ENCODE results near the gene OTOGL.

Gene OTOGL

GRCh38 chr12:80184926-80185325 lies 85.6 kb downstream of the OTOGL start:
- H3K27ac Mint-ChIP-seq = no peak overlapping the region
- H3K27me3 Mint-ChIP-seq = peaks cover 3% of the 10 kb centered on the region
- no peaks in the 10 kb centered on the region for H3K36me3 Mint-ChIP-seq
- H3K9me3 Mint-ChIP-seq = no peaks in the 10 kb centered on the region
- DNase-seq (ENCODE audit: low spot score in 2 of 2) = no peak
- no peaks in the 10 kb centered on the region for H3K4me1 Mint-ChIP-seq
- H3K4me3 Mint-ChIP-seq = no peak overlapping the region
- no peak for ATAC-seq (ENCODE audit: low read depth)

GRCh38 chr12:80186727-80187217 lies 87.4 kb downstream of the OTOGL start:
- Mint-ChIP-seq H3K27ac (no peak overlapping the region), H3K9me3 (no peaks in the 10 kb centered on the region), H3K27me3 (peaks cover 5% of the 10 kb centered on the region), H3K4me1 (no peaks in the 10 kb centered on the region), H3K4me3 (no peak overlapping the region), H3K36me3 (no peaks in the 10 kb centered on the region)
- DNase-seq (ENCODE audit: low spot score in 2 of 2) (peak in 1 of 2 donors; percentile 9), ATAC-seq (ENCODE audit: low read depth) (no peak)

GRCh38 chr12:80187660-80188090 lies 88.3 kb downstream of the OTOGL start:
- H3K9me3 Mint-ChIP-seq = no peaks in the 10 kb centered on the region
- no peak overlapping the region for H3K4me3 Mint-ChIP-seq
- no peaks in the 10 kb centered on the region for H3K4me1 Mint-ChIP-seq
- H3K36me3 Mint-ChIP-seq = no peaks in the 10 kb centered on the region
- peaks cover 5% of the 10 kb centered on the region for H3K27me3 Mint-ChIP-seq
- H3K27ac Mint-ChIP-seq = no peak overlapping the region
- DNase-seq (ENCODE audit: low spot score in 2 of 2) = no peak
- no peak for ATAC-seq (ENCODE audit: low read depth)

DNA sequence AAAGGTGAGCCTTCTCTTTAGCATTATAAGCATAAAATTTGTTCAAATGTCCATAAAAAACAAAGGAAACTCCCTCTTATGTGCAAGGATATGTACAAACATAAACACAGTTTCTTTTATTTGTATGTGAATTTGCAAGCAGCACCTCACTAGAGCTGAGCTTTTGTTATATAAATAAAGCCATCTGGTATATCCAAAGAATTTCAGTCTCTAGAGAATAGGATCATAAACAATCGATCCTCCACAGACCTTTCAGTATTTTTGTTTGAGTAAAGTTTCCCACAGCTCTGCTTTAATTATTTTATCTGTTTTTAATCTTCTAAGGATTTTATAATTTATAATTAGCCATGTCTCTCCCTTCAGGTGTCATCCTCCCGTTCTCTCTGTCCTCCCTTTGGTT lies 89.2 kb downstream of the OTOGL start:
- Mint-ChIP-seq H3K9me3 (no peaks in the 10 kb centered on the region), H3K4me3 (no peak overlapping the region), H3K36me3 (no peaks in the 10 kb centered on the region), H3K4me1 (no peaks in the 10 kb centered on the region), H3K27me3 (peaks cover 5% of the 10 kb centered on the region), H3K27ac (no peak overlapping the region)
- no peak for ATAC-seq (ENCODE audit: low read depth)
- DNase-seq (ENCODE audit: low spot score in 2 of 2) = no peak

- no peaks in the 10 kb centered on the region for H3K9me3 Mint-ChIP-seq
- no peak for DNase-seq (ENCODE audit: low spot score in 2 of 2)
- no peak for ATAC-seq (ENCODE audit: low read depth)
Observed at GRCh38 chr12:80189241-80189640, 89.9 kb downstream of the OTOGL start.

GRCh38 chr12:80190001-80190400 lies 90.7 kb downstream of the OTOGL start:
- DNase-seq (ENCODE audit: low spot score in 2 of 2) (no peak), ATAC-seq (ENCODE audit: low read depth) (no peak)
- Mint-ChIP-seq H3K4me3 (no peak overlapping the region), H3K27me3 (peaks cover 5% of the 10 kb centered on the region), H3K36me3 (no peaks in the 10 kb centered on the region), H3K4me1 (no peaks in the 10 kb centered on the region), H3K27ac (no peak overlapping the region), H3K9me3 (no peaks in the 10 kb centered on the region)

More at GRCh38 chr12:80189241-80189640, 89.9 kb downstream of the OTOGL start:
- H3K4me1 Mint-ChIP-seq = no peaks in the 10 kb centered on the region
- H3K27me3 Mint-ChIP-seq = peaks cover 5% of the 10 kb centered on the region
- H3K4me3 Mint-ChIP-seq = no peak overlapping the region
- no peak overlapping the region for H3K27ac Mint-ChIP-seq
- no peaks in the 10 kb centered on the region for H3K36me3 Mint-ChIP-seq

DNA sequence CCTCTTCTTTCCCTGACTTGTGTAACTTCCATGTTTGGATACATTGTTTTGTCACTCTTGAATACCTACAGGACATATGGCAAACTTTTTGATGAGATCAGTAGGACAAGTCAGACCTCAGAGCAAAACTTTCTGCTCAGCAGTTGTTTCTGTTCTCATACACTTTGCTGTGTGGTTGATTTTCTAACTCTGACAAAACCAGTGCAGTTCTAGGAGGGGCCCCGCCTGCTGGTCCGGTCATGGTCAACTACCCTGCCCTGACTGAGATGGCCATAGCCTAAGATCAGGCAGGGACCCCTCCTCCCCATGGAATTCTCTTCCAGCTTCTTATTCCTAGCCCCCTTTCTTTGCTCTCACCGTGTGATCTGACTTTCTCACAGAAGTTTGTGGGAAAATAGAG lies 92.8 kb downstream of the OTOGL start:
- peaks cover 5% of the 10 kb centered on the region for H3K27me3 Mint-ChIP-seq
- no peak for DNase-seq (ENCODE audit: low spot score in 2 of 2)
- no peak overlapping the region for H3K27ac Mint-ChIP-seq
- no peak for ATAC-seq (ENCODE audit: low read depth)
- no peaks in the 10 kb centered on the region for H3K36me3 Mint-ChIP-seq
- no peak overlapping the region for H3K4me3 Mint-ChIP-seq
- no peaks in the 10 kb centered on the region for H3K9me3 Mint-ChIP-seq
- no peaks in the 10 kb centered on the region for H3K4me1 Mint-ChIP-seq

DNA sequence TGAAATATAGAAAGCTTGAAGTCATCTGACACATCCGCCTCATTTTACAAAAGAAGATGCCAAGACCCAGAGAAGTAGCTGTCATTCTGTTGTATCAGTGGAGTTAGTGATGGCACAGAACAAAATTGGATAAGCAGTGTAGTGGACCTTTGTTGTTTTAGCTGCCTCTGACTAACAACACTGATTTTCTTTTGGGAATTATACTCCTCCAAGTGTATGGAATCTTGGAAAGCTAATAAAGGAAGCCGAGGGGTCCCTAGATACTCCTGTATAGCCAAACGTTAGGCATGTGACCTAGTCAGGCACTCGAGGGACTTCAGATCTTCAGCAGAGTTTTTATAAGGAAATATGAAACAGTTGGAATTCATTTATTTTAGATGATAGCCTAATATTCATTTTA lies 94.5 kb downstream of the OTOGL start:
- H3K27me3 Mint-ChIP-seq = peaks cover 3% of the 10 kb centered on the region
- no peaks in the 10 kb centered on the region for H3K9me3 Mint-ChIP-seq
- no peaks in the 10 kb centered on the region for H3K4me1 Mint-ChIP-seq
- H3K4me3 Mint-ChIP-seq = no peak overlapping the region
- no peak for DNase-seq (ENCODE audit: low spot score in 2 of 2)
- ATAC-seq (ENCODE audit: low read depth) = no peak
- H3K27ac Mint-ChIP-seq = no peak overlapping the region
- H3K36me3 Mint-ChIP-seq = no peaks in the 10 kb centered on the region

DNA sequence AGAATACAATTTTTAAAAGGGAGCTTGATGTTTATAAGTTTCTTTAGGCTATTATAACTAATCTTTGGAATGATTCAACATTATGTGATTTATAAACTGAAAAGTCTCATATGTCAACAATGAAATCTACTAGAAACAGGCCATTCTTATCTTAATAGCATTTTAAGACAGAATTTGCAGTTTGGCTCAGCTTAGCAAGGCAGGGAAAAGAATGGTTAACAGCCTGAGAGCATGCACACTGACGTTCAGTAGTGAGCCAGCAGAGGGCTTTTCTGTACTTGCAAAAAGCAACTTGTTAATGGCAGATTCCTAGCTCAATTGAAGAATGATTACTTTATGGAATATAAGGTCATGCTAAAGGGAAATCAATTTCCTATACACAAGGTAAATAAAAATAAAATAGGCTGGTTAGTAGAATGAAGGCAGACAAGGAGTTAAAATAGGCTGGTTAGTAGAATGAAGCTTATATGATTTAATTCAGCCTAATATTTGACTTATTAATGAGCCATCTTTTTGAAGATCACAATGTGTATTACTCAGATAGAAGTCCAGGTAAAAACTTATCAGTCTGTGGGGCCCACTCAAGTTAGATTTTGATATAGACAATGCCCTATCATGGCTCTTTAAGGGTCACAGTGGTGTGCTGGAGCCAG lies 95.9 kb downstream of the OTOGL start:
- DNase-seq (ENCODE audit: low spot score in 2 of 2) = no peak
- Mint-ChIP-seq H3K27ac (no peak overlapping the region), H3K9me3 (no peaks in the 10 kb centered on the region), H3K4me1 (no peaks in the 10 kb centered on the region), H3K4me3 (no peak overlapping the region), H3K27me3 (peaks cover 3% of the 10 kb centered on the region), H3K36me3 (no peaks in the 10 kb centered on the region)
- no peak for ATAC-seq (ENCODE audit: low read depth)

GRCh38 chr12:80195737-80196136 lies 96.4 kb downstream of the OTOGL start:
- no peaks in the 10 kb centered on the region for H3K9me3 Mint-ChIP-seq
- no peak for DNase-seq (ENCODE audit: low spot score in 2 of 2)
- H3K27ac Mint-ChIP-seq = no peak overlapping the region
- ATAC-seq (ENCODE audit: low read depth) = no peak
- H3K4me1 Mint-ChIP-seq = no peaks in the 10 kb centered on the region
- H3K36me3 Mint-ChIP-seq = no peaks in the 10 kb centered on the region
- H3K27me3 Mint-ChIP-seq = peaks cover 3% of the 10 kb centered on the region
- H3K4me3 Mint-ChIP-seq = no peak overlapping the region

- Mint-ChIP-seq H3K36me3 (no peaks in the 10 kb centered on the region), H3K9me3 (no peaks in the 10 kb centered on the region), H3K4me3 (no peak overlapping the region), H3K27me3 (peaks cover 2% of the 10 kb centered on the region), H3K27ac (no peak overlapping the region), H3K4me1 (no peaks in the 10 kb centered on the region)
- ATAC-seq (ENCODE audit: low read depth) (no peak), DNase-seq (ENCODE audit: low spot score in 2 of 2) (no peak)
Observed at GRCh38 chr12:80196419-80196818, 97.1 kb downstream of the OTOGL start.

DNA sequence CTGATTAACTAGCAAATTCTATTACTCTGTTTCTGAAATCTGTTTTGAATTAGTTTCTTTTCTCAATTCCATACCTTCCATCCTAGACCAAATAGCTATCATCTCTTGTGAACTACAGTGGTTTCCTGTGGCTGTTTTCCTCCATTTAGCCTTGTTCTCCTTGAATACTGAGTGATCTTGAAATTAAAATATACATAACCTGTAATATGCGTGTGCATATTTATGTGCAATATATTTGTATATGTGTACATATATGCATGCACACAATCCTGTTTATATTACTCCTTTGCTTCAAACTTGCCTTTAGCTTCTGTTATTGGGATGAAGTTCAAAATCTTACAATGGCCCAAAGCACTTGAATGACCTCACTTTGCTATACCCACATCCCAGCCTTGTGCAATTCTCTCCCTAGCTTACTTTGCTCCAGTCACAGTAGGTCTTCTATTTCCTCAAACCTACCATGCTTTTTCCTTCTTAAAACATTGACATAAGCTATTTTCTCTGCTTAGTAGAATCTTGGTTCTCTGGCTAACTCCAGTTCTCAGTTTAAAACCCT lies 99.5 kb downstream of the OTOGL start:
- DNase-seq (ENCODE audit: low spot score in 2 of 2) = no peak
- Mint-ChIP-seq H3K4me1 (no peaks in the 10 kb centered on the region), H3K27me3 (peaks cover 2% of the 10 kb centered on the region), H3K27ac (no peak overlapping the region), H3K4me3 (no peak overlapping the region), H3K36me3 (no peaks in the 10 kb centered on the region), H3K9me3 (no peaks in the 10 kb centered on the region)
- ATAC-seq (ENCODE audit: low read depth) = no peak

GRCh38 chr12:80199931-80200330 lies 100.6 kb downstream of the OTOGL start:
- ATAC-seq (ENCODE audit: low read depth) (no peak), DNase-seq (ENCODE audit: low spot score in 2 of 2) (no peak)
- H3K4me3 Mint-ChIP-seq = no peak overlapping the region
- H3K36me3 Mint-ChIP-seq = no peaks in the 10 kb centered on the region
- no peak overlapping the region for H3K27ac Mint-ChIP-seq
- H3K9me3 Mint-ChIP-seq = no peaks in the 10 kb centered on the region
- no peaks in the 10 kb centered on the region for H3K4me1 Mint-ChIP-seq
- H3K27me3 Mint-ChIP-seq = peaks cover 4% of the 10 kb centered on the region

- Mint-ChIP-seq H3K27ac (no peak overlapping the region), H3K4me1 (no peaks in the 10 kb centered on the region), H3K4me3 (no peak overlapping the region), H3K36me3 (no peaks in the 10 kb centered on the region), H3K9me3 (no peaks in the 10 kb centered on the region), H3K27me3 (peaks cover 4% of the 10 kb centered on the region)
- DNase-seq (ENCODE audit: low spot score in 2 of 2) (no peak), ATAC-seq (ENCODE audit: low read depth) (no peak)
Observed at GRCh38 chr12:80200414-80200813, 101.1 kb downstream of the OTOGL start.

GRCh38 chr12:80201908-80202307 lies 102.6 kb downstream of the OTOGL start:
- H3K4me1 Mint-ChIP-seq = no peaks in the 10 kb centered on the region
- ATAC-seq (ENCODE audit: low read depth) (no peak), DNase-seq (ENCODE audit: low spot score in 2 of 2) (no peak)
- no peaks in the 10 kb centered on the region for H3K9me3 Mint-ChIP-seq
- peaks cover 4% of the 10 kb centered on the region for H3K27me3 Mint-ChIP-seq
- H3K36me3 Mint-ChIP-seq = no peaks in the 10 kb centered on the region
- no peak overlapping the region for H3K27ac Mint-ChIP-seq
- no peak overlapping the region for H3K4me3 Mint-ChIP-seq
